ENCODE measurements around the gene NOP14. TPM values are rescaled to one million over a fixed set of nuclear protein-coding genes. Genes with fewer than 3 reads are reported as not detected.
A peak's percentile ranks its signal among the peaks of the same experiment; 100 is the strongest.

Gene NOP14
- total and polyA plus RNA-seq, 2 of the 8 experiments (the other 6 are each of a cell fraction or from before 2014, with no cell fraction given) = 8.6 to 45.3 TPM

DNA sequence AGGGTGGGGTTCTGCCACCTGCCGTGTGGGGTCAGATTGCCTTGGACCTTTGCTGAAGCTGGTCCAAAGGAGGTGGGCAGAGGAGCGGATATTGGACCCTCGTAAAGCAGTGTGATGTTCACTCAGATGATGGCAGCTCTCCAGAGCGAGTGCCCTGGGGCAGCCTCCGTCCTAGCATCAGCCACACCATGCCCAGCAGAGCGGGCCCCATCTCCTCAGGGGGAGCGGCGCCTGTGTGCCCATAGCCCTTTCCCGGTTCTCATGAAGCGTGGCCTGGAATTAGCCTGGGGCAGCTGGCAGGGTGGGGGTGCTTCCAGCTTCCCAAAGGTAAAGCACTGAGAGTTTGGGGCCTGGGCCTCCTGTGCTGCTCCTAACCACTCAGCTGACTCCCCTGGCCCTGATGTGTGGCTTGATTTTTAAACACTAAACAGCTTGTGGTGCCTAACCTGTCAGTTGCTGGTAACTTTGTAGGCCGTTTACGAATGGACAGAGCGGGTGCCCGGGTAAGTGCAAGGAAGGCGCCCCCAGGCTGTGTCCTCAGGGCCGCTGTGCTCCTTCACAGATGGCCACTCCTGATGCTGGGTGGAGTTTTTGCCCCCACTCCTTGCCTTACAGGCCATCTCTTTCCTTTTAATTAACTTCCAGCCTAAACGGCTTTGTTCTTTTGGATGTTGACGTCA lies 36.0 kb downstream of the NOP14 start:
- Histone ChIP-seq H4K20me1 (replicated peaks in 1 of 2; ENCODE audit: control insufficient read depth in 1 of 2, insufficient read depth in 2 of 2, low read length in 2 of 2) (peaks cover 3 to 15% of the 10 kb centered on the region in 2 experiments), H2BK120ac (replicated peaks; ENCODE audit: low read depth, low read length) (no peak overlapping the region), H4K91ac (replicated peaks; ENCODE audit: insufficient read length, low read length) (no peak overlapping the region), H3K4ac (replicated peaks; ENCODE audit: insufficient read length, low read depth, low read length) (no peak overlapping the region), H2BK20ac (ENCODE audit: low read length) (no peak overlapping the region), H2BK12ac (ENCODE audit: low read depth, low read length) (no peak overlapping the region), H2BK5ac (ENCODE audit: low read depth, low read length) (0 out of 2 replicates have a peak overlapping the region, but pooled peaks have one; percentile 35), H2BK15ac (ENCODE audit: low read length) (no peak overlapping the region), H3K79me2 (ENCODE audit: control insufficient read depth in 1 of 2, insufficient read depth in 2 of 2, low read length in 2 of 2) (no peaks in the 10 kb centered on the region; a peak in 2 of 4 replicates), H4K8ac (ENCODE audit: extremely low read depth, insufficient read depth, low read length) (peak overlapping the region; percentile 1; the same call in 1 of the 2 replicates), H3K14ac (ENCODE audit: insufficient read length) (no peak overlapping the region), H3K23ac (ENCODE audit: insufficient read length) (no peak overlapping the region), H3K56ac (replicated peaks; ENCODE audit: insufficient read length, low read depth, low read length) (no peak overlapping the region), H3K9me3 (ENCODE audit: insufficient read depth in 2 of 2, low read depth in 1 of 2, low read length in 1 of 2) (peaks cover 0 to 8% of the 10 kb centered on the region in 2 experiments; a peak in 1 of 4 replicates), H2AK5ac (ENCODE audit: low read depth, low read length) (no peak overlapping the region), H3K4me3 (ENCODE audit: extremely low read depth in 1 of 4, insufficient read depth in 2 of 4, low read depth in 3 of 4, low read length in 4 of 4) (no peak overlapping the region), H3K79me1 (ENCODE audit: low read depth, low read length) (peaks cover 2% of the 10 kb centered on the region), H3K4me2 (ENCODE audit: insufficient read depth in 1 of 2, low read depth in 2 of 2, low read length in 2 of 2) (no peak overlapping the region), H2AFZ (ENCODE audit: low read length) (no peak overlapping the region), H4K5ac (ENCODE audit: insufficient read length, low read depth, low read length) (no peak overlapping the region), H3K27ac (ENCODE audit: low read depth, low read length) (no peak overlapping the region), H3K18ac (ENCODE audit: extremely low read depth, low read length) (no peak overlapping the region), H3K4me1 (replicated peaks in 1 of 4; ENCODE audit: control insufficient read depth in 3 of 4, insufficient read depth in 4 of 4, low read length in 3 of 4) (peaks cover 3 to 12% (median 8%) of the 10 kb centered on the region in 4 experiments; a peak in 6 of 7 replicates), H3K27me3 (replicated peaks in 1 of 4; ENCODE audit: control insufficient read depth in 3 of 4, extremely low read depth in 1 of 4, insufficient read depth in 3 of 4, low read length in 3 of 4) (no peaks in the 10 kb centered on the region), H3K36me3 (ENCODE audit: control insufficient read depth in 2 of 4, insufficient read depth in 4 of 4, low read length in 3 of 4) (peaks cover 4 to 35% (median 24%) of the 10 kb centered on the region in 4 experiments), H3K23me2 (ENCODE audit: low read depth, low read length) (no peaks in the 10 kb centered on the region), H3K9ac (replicated peaks in 1 of 4; ENCODE audit: extremely low read depth in 1 of 4, low read depth in 3 of 4, low read length in 3 of 4) (no peak overlapping the region)
- no peak for DNase-seq (ENCODE audit: low read depth in 1 of 2, low spot score in 2 of 2)
- no peak for TF ChIP-seq RFX5 (IDR thresholded peaks at IDR 0.05; ENCODE audit: borderline replicate concordance, low read depth, low read length)
- TF ChIP-seq ZNF274 (IDR thresholded peaks at IDR 0.05; ENCODE audit: borderline replicate concordance, extremely low read depth, low read length) = no peak
- no peak for TF ChIP-seq JUND (IDR thresholded peaks at IDR 0.05; ENCODE audit: low read length)
- TF ChIP-seq CHD2 (IDR thresholded peaks at IDR 0.05; ENCODE audit: low read length) = no peak
- TF ChIP-seq, protein P1, sequence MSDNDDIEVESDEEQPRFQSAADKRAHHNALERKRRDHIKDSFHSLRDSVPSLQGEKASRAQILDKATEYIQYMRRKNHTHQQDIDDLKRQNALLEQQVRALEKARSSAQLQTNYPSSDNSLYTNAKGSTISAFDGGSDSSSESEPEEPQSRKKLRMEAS (IDR thresholded peaks at IDR 0.05) = no peak
- no peak for TF ChIP-seq PHF8 (conservative IDR thresholded peaks at IDR 0.05; ENCODE audit: low read depth, low read length)
- POLR2A ChIA-PET (ENCODE audit: partially characterized antibody) = interaction anchor here (5.7 kb wide), 1 partner anchor 10 kb away, joined by 45 read pairs; no protein-coding TSS in a partner anchor
- CTCF ChIA-PET (ENCODE audit: partially characterized antibody) = interaction anchor here (0.7 to 1.1 kb wide), 3 partner anchors 16 to 22 kb away, joined by 3 read pairs; no protein-coding TSS in a partner anchor
- no peak for FAIRE-seq
- WGBS, 2 experiments (ENCODE audit: extremely low coverage in 1 of 2, insufficient coverage in 1 of 2, insufficient read length in 1 of 2, insufficient replicate concordance in 2 of 2, low coverage in 1 of 2, low lambda C conversion rate in 2 of 2, missing lambda C conversion rate in 1 of 2) = 93% methylated on average over 18 of the region's 18 CpGs; no CpG with 5 or more reads in 1 of the 2 experiments
